Loucy (cell line): Measurements from ENCODE around the gene LGALS3BP.

Experiments used
- H2AFZ ChIP-seq: fragments of 200-600 bp; sonication (generic); 2 replicates; pipeline ENCODE4 v1.6.0; 2016; ENCODE audit warnings: antibody characterized with exemption, mild to moderate bottlenecking, low read length, moderate library complexity
- H3F3A ChIP-seq: fragments of 200-600 bp; 2 replicates; pipeline ENCODE4 v1.6.0; 2016; ENCODE audit warnings: antibody characterized with exemption, low read depth, mild to moderate bottlenecking
- H3K27me3 ChIP-seq: fragments of 200-600 bp; sonication (generic); 2 replicates; pipeline ENCODE4 v1.6.1; 2014; ENCODE audit warnings: low read length, mild to moderate bottlenecking; ENCODE audit not compliant: insufficient read depth, poor library complexity, severe bottlenecking
- H3K36me3 ChIP-seq: fragments of 200-600 bp; sonication (generic); 2 replicates; pipeline ENCODE4 v1.6.1; 2016; ENCODE audit warnings: low read length; ENCODE audit not compliant: insufficient read depth
- H3K4me1 ChIP-seq: fragments of 200-600 bp; sonication (generic); 2 replicates; pipeline ENCODE4 v1.5.1; 2014; ENCODE audit warnings: low read length, mild to moderate bottlenecking; ENCODE audit not compliant: insufficient read depth, poor library complexity, severe bottlenecking
- H3K4me2 ChIP-seq: fragments of 200-600 bp; sonication (generic); 2 replicates; pipeline ENCODE4 v1.6.0; 2014; ENCODE audit warnings: antibody characterized with exemption, low read length, low read depth, mild to moderate bottlenecking; ENCODE audit not compliant: poor library complexity, severe bottlenecking
- H3K4me3 ChIP-seq: fragments of 200-600 bp; sonication (generic); 2 replicates; pipeline ENCODE4 v1.5.1; 2014; ENCODE audit warnings: low read length, mild to moderate bottlenecking, mixed read lengths; ENCODE audit not compliant: poor library complexity, severe bottlenecking
- H3K79me2 ChIP-seq: fragments of 200-600 bp; sonication (generic); 2 replicates; pipeline ENCODE4 v1.6.1; 2014; ENCODE audit warnings: low read length; ENCODE audit not compliant: insufficient read depth
- H3K9ac ChIP-seq: fragments of 200-600 bp; sonication (generic); 2 replicates; pipeline ENCODE4 v1.6.0; 2014; ENCODE audit warnings: mild to moderate bottlenecking, low read depth, low read length, moderate library complexity; ENCODE audit not compliant: poor library complexity, severe bottlenecking
- H3K9me2 ChIP-seq: fragments of 200-600 bp; sonication (generic); replicated peaks from 2 replicates; pipeline ENCODE4 v1.6.1; 2016; ENCODE audit warnings: low read depth, low read length, mixed read lengths
- H3K9me3 ChIP-seq: fragments of 200-600 bp; sonication (generic); 2 replicates; pipeline ENCODE4 v1.6.1; 2014; ENCODE audit warnings: mild to moderate bottlenecking, antibody characterized with exemption, low read length, low read depth; ENCODE audit not compliant: insufficient read depth
- H4K20me1 ChIP-seq: fragments of 200-600 bp; sonication (generic); 2 replicates; pipeline ENCODE4 v1.6.0; 2014; ENCODE audit warnings: antibody characterized with exemption, low read length, mild to moderate bottlenecking; ENCODE audit not compliant: insufficient read depth, poor library complexity, severe bottlenecking
- EZH2phosphoT487 ChIP-seq: fragments of 200-600 bp; IDR thresholded peaks from 2 replicates; pipeline ENCODE4 v1.6.1; 2018; ENCODE audit warnings: antibody characterized with exemption, mild to moderate bottlenecking, moderate library complexity, borderline replicate concordance
- TF ChIP-seq, protein P1 (sequence below): fragments of 200-600 bp; sonication (generic); conservative IDR thresholded peaks from 2 replicates; pipeline ENCODE4 v1.5.1; 2014; ENCODE audit warnings: mild to moderate bottlenecking, antibody characterized with exemption, low read length

Gene LGALS3BP

GRCh38 chr17:78997231-78997741 lies 17.6 kb upstream of the LGALS3BP start:
- no peaks in the 10 kb centered on the region for H3K4me1 ChIP-seq
- no peak for TF ChIP-seq EZH2phosphoT487
- TF ChIP-seq, protein P1, sequence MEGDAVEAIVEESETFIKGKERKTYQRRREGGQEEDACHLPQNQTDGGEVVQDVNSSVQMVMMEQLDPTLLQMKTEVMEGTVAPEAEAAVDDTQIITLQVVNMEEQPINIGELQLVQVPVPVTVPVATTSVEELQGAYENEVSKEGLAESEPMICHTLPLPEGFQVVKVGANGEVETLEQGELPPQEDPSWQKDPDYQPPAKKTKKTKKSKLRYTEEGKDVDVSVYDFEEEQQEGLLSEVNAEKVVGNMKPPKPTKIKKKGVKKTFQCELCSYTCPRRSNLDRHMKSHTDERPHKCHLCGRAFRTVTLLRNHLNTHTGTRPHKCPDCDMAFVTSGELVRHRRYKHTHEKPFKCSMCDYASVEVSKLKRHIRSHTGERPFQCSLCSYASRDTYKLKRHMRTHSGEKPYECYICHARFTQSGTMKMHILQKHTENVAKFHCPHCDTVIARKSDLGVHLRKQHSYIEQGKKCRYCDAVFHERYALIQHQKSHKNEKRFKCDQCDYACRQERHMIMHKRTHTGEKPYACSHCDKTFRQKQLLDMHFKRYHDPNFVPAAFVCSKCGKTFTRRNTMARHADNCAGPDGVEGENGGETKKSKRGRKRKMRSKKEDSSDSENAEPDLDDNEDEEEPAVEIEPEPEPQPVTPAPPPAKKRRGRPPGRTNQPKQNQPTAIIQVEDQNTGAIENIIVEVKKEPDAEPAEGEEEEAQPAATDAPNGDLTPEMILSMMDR = no peak
- no peak overlapping the region for H3K4me2 ChIP-seq
- H3K9me3 ChIP-seq = no peaks in the 10 kb centered on the region
- H4K20me1 ChIP-seq = peaks cover 26% of the 10 kb centered on the region
- no peak overlapping the region for H2AFZ ChIP-seq
- peaks cover 35% of the 10 kb centered on the region for H3K79me2 ChIP-seq
- H3K27me3 ChIP-seq = no peaks in the 10 kb centered on the region
- H3F3A ChIP-seq = no peaks in the 10 kb centered on the region
- no peak overlapping the region for H3K4me3 ChIP-seq
- no peak overlapping the region for H3K9ac ChIP-seq
- H3K9me2 ChIP-seq = no peaks in the 10 kb centered on the region
- H3K36me3 ChIP-seq = peaks cover 63% of the 10 kb centered on the region; the same call in 1 of the 2 replicates

GRCh38 chr17:78996781-78997201 lies 17.1 kb upstream of the LGALS3BP start:
- H3K36me3 ChIP-seq = peaks cover 68% of the 10 kb centered on the region; the same call in 1 of the 2 replicates
- H3K4me2 ChIP-seq = no peak overlapping the region

DNA sequence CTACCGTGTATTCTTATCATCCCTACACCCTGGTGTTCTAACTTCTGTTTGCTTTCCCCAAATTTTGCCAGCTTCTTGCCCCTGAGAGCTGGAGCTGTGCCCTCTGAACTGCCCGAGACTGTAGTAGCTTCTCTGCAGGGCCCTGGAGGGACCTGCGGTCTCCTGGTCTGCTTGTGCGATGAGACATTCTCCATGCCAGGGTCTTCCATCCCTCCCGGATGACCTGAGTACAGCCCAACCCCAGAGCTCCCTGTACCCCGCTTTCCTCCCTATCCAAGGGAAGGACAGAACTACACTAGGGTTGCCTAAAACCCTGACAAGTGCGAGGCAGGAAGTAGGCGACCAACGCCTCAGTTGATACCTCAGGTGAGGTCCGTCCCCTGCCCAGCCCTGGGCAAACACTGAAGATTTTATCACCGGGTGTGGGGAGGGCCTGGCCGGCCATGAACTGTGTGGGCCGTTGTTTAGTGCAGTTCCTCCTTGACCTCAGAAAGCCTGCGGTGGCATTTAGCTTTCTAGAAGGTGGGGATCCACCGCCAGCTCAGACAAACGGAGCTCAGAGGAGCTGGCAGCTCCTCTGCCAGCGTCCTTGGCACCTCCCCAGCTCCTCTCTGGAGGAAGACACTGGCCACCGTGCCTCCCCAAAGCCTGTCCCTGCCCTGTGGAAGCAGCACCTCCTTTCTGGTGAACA lies 16.2 kb upstream of the LGALS3BP start:
- Histone ChIP-seq H3K9me3 (no peaks in the 10 kb centered on the region), H3K4me1 (no peaks in the 10 kb centered on the region), H3K27me3 (no peaks in the 10 kb centered on the region), H2AFZ (no peak overlapping the region), H3K36me3 (peaks cover 76% of the 10 kb centered on the region; the same call in 1 of the 2 replicates), H3K79me2 (peaks cover 22% of the 10 kb centered on the region; the same call in 1 of the 2 replicates), H4K20me1 (peaks cover 15% of the 10 kb centered on the region), H3K9ac (no peak overlapping the region), H3K4me2 (no peak overlapping the region), H3F3A (no peaks in the 10 kb centered on the region), H3K9me2 (no peaks in the 10 kb centered on the region), H3K4me3 (no peak overlapping the region)
- TF ChIP-seq, protein P1 = no peak
- TF ChIP-seq EZH2phosphoT487 = no peak

More at GRCh38 chr17:78996781-78997201, 17.1 kb upstream of the LGALS3BP start:
- peaks cover 22% of the 10 kb centered on the region for H4K20me1 ChIP-seq
- peaks cover 30% of the 10 kb centered on the region; the same call in 1 of the 2 replicates for H3K79me2 ChIP-seq
- H3K4me3 ChIP-seq = no peak overlapping the region
- H2AFZ ChIP-seq = no peak overlapping the region
- H3K27me3 ChIP-seq = no peaks in the 10 kb centered on the region
- no peaks in the 10 kb centered on the region for H3F3A ChIP-seq
- no peak overlapping the region for H3K9ac ChIP-seq
- TF ChIP-seq EZH2phosphoT487 = no peak
- TF ChIP-seq, protein P1 = no peak
- no peaks in the 10 kb centered on the region for H3K9me3 ChIP-seq
- H3K9me2 ChIP-seq = no peaks in the 10 kb centered on the region
- no peaks in the 10 kb centered on the region for H3K4me1 ChIP-seq
